PC-9 (cell line): ENCODE data around the gene SYT2.

Experiments used
- CTCF ChIP-seq: fragments of 200-600 bp; sonication (generic); conservative IDR thresholded peaks from 2 replicates; pipeline ENCODE4 v1.6.1; 2017; ENCODE audit warnings: mixed run types, antibody characterized with exemption, mild to moderate bottlenecking, moderate library complexity
- EZH2 ChIP-seq: fragments of 200-600 bp; sonication (generic); IDR thresholded peaks from 2 replicates; pipeline ENCODE4 v1.8.0; 2017; ENCODE audit warnings: antibody characterized with exemption, low read depth

DNA sequence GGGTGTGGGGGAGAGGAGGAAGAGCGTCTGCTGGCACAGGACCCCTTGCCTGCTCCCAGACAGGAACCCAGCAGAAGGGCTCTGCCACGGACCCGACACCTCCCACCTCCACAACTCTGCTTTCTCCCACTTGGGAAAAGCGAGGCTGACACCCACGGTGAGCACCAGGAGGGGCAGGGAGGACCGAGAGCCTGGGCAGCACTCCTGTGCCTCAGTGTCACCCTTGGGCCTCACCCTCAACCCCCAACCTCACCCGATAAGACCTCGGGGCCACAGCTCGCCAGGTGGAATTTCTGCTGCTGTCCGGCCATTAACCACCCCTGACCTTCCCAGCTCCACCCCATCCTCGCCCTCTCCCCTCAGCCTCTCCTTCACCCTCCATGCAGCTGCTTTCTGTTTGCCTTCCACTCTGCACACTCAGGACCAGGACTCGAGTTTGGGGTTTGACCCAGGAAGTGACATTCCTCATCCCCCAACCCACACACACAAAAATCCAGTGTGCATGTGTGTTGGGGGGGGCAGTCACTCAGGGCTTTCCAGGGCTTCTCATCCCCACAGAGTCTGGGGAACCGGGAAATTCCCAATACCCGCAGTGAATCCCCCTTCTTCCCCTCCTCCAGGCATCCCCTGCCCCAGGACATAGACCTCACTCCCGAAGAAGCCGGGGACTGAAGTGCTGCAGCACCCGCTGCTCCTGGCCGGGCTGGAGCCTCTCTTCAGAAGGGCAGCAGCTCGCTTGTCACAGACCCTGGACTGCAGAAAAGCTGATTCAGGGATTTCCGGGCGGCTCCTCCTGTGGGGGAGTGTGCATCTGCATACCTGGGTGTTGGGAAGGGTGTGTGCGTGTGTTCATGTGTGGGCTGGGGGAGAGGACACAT, 65.8 kb downstream of the SYT2 start:
- TF ChIP-seq CTCF (no peak), EZH2 (no peak)
